Endometrial microvascular endothelial cells (primary cell): ENCODE measurements around the gene IFI27L1. TPM values are rescaled to one million over a fixed set of nuclear protein-coding genes. Genes with fewer than 3 reads are reported as not detected.

Experiments used
- in situ Hi-C: cut with HindIII; loops from 2 replicates; pipeline ENCODE4 v1.10.0; 2017; ENCODE audit warnings: low sequenced_read_pairs, low pct_unique_long_range_greater_than_20kb; ENCODE audit errors: inconsistent ontology term
- total RNA-seq: library from RNA; depleted of rRNA; stranded (reverse); fragments of >200 nt; gene quantifications from one replicate; pipeline ENCODE4 v1.2.3, GENCODE V29; 2015; ENCODE audit errors: inconsistent ontology term

Gene IFI27L1
- total RNA-seq, 1 donor from 2014 or later, result 23.3 TPM

- in situ Hi-C loops, result no loop called here
Measured at GRCh38 chr14:94110552-94111181, 29.6 kb downstream of the IFI27L1 start, which contains the start of gene IFI27. IFI27 (plus strand) TSS chr14:94110736.

- in situ Hi-C loops, result no loop called here
Measured at GRCh38 chr14:94111276-94112095, 30.4 kb downstream of the IFI27L1 start.

DNA sequence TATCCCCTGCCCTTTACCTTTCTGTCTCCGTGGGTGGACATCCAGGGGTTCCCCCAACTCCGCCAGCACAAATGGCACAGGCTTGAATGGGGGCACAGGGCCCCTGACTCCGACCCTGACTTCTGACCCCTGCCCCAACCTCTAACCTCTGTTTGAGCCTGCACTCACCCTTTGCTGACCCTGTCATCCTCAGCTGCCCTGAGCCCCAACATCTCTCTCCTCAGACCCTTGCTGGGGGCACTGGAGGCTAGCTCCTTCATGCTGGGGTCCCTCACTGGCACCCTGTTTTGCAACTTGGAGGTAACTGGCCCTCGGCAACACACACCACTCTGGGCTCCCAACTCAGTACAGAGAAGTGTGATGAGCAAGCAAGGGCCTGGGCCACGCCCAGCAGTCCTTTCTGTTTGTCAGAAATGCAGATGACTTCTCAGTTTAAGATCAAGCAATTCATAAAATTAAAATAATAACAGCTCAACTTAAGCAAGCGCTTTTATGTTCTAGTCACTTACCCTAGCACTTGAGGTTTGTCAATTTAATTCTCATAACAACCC is 31.5 kb downstream of the IFI27L1 start:
- in situ Hi-C loops, result no loop called here

DNA sequence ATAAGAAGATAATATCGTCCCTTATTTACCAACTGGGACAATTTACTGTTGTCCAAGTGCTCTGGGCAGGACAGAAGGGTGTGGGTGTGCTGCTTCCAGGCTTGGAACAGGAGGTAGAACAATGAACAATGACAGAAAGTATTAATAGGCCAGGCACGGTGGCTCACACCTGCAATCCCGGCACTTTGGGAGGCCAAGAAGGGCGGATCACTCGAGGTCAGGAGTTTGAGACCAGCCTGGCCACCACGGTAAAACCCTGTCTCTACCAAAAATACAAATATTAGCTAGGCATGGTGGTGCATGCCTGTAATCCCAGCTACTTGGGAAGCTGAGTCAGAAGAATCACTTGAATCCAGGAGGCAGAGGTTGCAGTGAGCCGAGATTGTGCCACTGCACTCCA is 32.0 kb downstream of the IFI27L1 start:
- in situ Hi-C loops, result no loop called here

- in situ Hi-C loops, result no loop called here
Measured at GRCh38 chr14:94113490-94113889, 32.4 kb downstream of the IFI27L1 start.

GRCh38 chr14:94113908-94114588 is 32.9 kb downstream of the IFI27L1 start:
- in situ Hi-C loops, result no loop called here

DNA sequence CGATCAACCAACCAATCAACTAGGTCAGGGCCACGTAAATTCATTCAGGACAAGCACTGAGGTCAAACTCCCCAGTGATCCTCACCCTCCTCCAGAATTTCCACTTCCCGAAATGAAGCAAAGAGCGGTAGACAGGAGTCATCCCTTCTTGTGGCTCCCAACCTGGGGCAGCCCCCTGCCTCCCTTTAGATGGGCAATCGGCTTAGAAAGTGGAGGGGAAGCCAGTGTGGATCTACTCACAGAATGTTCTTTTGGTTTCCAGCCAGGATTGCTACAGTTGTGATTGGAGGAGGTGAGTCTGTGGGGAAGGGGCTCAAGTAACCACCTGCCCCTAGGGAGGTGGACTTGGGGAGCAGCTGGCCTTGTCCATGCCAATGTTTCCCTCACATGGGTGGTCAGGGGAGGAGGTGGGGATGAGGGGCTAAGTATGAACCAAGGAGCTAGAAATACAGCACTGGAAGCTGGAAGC is 33.5 kb downstream of the IFI27L1 start:
- in situ Hi-C loops, result no loop called here

DNA sequence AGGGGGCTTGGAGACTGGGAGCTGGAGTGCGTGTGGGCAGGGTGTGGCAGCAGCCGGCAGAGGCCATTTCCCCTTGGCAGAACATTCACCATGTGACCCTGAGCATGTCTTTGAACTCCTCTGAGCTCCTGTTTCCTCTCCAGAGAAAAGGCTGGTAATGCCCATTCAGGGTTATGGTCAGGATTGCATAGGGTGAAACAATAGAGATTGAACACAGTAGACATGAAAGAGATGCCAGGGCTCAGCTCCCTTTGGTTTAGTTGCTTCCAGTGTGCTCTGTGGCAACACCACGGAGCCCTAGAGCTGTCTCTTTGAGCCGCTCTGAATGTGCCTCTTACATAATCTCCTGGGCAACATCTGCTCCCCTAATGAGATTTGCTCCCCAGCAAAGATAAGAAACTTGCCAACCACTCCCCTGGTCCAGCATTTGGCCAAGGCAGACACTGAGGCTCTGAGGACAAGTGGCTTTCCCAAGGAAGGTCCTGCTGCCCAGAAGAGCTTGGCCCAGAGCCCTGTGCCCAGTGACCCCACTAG is 34.0 kb downstream of the IFI27L1 start:
- in situ Hi-C loops, result no loop called here

DNA sequence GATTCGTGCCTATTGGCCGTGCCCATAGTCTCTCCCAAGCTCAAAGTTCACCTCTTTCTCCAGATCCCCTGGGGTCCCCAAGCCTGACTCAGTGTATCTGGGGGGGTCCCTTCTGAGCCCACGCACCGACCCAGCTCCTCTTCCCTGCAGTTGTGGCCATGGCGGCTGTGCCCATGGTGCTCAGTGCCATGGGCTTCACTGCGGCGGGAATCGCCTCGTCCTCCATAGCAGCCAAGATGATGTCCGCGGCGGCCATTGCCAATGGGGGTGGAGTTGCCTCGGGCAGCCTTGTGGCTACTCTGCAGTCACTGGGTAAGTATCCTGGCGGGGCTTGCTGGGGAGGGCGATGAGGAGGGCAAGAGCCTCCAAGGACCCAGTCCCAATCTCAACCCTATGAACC is 34.5 kb downstream of the IFI27L1 start:
- in situ Hi-C loops, result no loop called here

- in situ Hi-C loops, result no loop called here
Measured at GRCh38 chr14:94116701-94117100, 35.6 kb downstream of the IFI27L1 start.

- in situ Hi-C loops, result no loop called here
Measured at GRCh38 chr14:94117856-94118255, 36.7 kb downstream of the IFI27L1 start.

DNA sequence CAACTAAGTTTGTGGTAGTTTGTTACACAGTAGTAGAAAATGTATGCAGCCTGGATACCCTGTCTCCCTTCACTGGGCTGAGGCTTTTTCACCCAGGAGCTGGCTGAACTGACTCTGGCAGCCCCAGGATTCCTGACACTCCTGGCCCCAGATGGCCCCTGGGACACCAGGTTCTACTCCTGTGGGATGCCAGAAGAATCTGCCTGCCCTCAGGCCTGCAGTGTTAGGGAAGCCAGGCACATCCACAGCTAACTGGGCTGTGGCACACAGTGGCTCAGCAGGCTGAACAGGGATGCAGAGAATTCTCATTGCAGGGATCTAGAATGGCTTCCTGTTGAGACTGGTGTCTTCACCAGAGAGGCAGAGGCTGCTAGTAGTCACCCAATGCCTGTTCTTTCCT is 38.0 kb downstream of the IFI27L1 start:
- in situ Hi-C loops, result no loop called here

- in situ Hi-C loops, result no loop called here
Measured at GRCh38 chr14:94120667-94121340, 39.7 kb downstream of the IFI27L1 start.

GRCh38 chr14:94121485-94121884 is 40.4 kb downstream of the IFI27L1 start:
- in situ Hi-C loops, result no loop called here

- in situ Hi-C loops, result no loop called here
Measured at GRCh38 chr14:94122438-94122837, 41.3 kb downstream of the IFI27L1 start.

DNA sequence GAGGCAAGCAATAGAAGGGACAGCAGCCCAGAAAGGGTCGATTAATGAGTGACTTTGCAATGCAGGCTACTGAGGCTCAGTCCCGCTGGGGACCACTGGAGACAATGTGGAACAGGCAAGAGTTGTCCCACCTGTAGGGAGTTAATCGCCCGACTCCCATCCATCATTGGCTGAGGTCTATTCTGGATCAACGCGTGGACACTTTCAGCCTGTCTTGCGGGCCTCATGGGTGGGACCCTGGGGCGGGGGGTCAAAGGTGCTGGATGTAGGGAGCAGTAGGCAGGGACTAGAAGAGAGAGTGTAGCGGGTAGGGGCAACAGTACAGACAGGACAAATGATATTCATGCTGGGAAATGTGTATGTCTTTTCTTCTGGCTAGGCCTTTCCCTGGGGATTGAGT is 42.2 kb downstream of the IFI27L1 start:
- in situ Hi-C loops, result no loop called here

- in situ Hi-C loops, result no loop called here
Measured at GRCh38 chr14:94123868-94124267, 42.8 kb downstream of the IFI27L1 start.

DNA sequence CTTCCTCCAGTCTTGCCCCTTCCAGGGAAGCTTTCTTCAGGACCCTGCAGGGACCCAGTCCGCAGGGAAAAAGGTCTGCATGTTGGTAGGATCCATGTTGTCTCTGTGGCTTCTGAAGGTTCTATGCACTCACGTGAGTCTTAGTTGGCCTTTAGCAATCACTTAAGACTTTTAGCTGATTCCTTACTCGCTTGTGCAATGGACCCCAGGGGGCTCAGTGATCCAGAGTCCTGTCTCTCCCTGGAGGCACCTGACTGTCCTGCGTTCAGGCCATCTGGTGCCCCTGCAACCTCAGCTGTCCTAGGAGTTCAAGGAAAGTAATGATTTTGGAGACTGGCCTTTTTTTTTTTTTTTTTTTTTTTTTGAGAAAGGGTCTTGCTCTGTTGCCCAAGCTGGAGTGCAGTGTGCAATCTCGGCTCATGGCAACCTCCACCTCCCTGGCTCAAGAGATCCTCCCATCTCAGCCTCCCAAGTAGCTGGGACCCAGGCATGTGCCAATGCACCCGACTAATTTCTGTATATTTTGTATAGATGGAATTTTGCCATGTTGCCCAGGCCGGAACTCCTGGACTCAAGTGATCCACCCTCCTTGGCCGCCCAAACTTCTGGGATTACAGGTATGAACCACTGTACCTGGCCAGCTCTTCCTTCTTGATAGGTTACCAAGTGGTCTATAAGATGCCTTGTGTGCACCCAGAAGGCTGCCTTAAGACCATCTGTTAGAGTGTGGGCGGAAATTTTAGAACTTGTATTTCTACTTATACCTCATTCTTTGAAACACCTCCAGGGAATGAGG is 43.7 kb downstream of the IFI27L1 start:
- in situ Hi-C loops, result no loop called here
